ENCODE results near the gene CPED1. TPM values are rescaled to one million over a fixed set of nuclear protein-coding genes. Genes with fewer than 3 reads are reported as not detected.
A peak's percentile ranks its signal among the peaks of the same experiment; 100 is the strongest.
"Not testable (repeated sequence)": the region's sequence is repeated elsewhere in the genome, so short reads cannot be mapped to it uniquely, and the experiment has no call there.

The CPED1 gene
- polyA plus RNA-seq, 6 donors from 2014 or later, result 0.16 to 1.2 (median 0.39) TPM

- Mint-ChIP-seq H3K4me3 (no peak overlapping the region), H3K27ac (peak overlapping the region in 1 of 6 donors; percentile 36)
- no peak for ATAC-seq (ENCODE audit: low read depth in 2 of 2)
Observed at GRCh38 chr7:121048195-121048594, 59.7 kb downstream of the CPED1 start.

GRCh38 chr7:121049028-121049791, 60.7 kb downstream of the CPED1 start:
- DNase-seq (no peak), ATAC-seq (ENCODE audit: low read depth in 2 of 2) (no peak)
- Mint-ChIP-seq H3K9me3 (peaks cover 0 to 3% (median 2%) of the 10 kb centered on the region in 7 donors), H3K27ac (peak overlapping the region in 1 of 6 donors; percentile 36), H3K4me1 (no peaks in the 10 kb centered on the region), H3K27me3 (peaks cover 0 to 13% (median 4%) of the 10 kb centered on the region in 3 donors), H3K4me3 (no peak overlapping the region), H3K36me3 (no peaks in the 10 kb centered on the region)

More at GRCh38 chr7:121048195-121048594, 59.7 kb downstream of the CPED1 start:
- Mint-ChIP-seq H3K36me3 (no peaks in the 10 kb centered on the region), H3K27me3 (peaks cover 0 to 13% (median 4%) of the 10 kb centered on the region in 3 donors), H3K9me3 (peaks cover 0 to 3% (median 2%) of the 10 kb centered on the region in 7 donors), H3K4me1 (no peaks in the 10 kb centered on the region)
- no peak for DNase-seq

GRCh38 chr7:121049897-121050296, 61.4 kb downstream of the CPED1 start:
- Mint-ChIP-seq H3K4me1 (no peaks in the 10 kb centered on the region), H3K9me3 (peaks cover 0 to 3% (median 2%) of the 10 kb centered on the region in 7 donors), H3K27me3 (peaks cover 0 to 13% (median 4%) of the 10 kb centered on the region in 3 donors), H3K36me3 (no peaks in the 10 kb centered on the region), H3K4me3 (no peak overlapping the region), H3K27ac (no peak overlapping the region)
- ATAC-seq (ENCODE audit: low read depth in 2 of 2) (no peak), DNase-seq (no peak)

GRCh38 chr7:121053219-121053618, 64.7 kb downstream of the CPED1 start:
- Mint-ChIP-seq H3K4me3 (no peak overlapping the region), H3K27ac (peak overlapping the region in 1 of 6 donors; percentile 19), H3K4me1 (no peaks in the 10 kb centered on the region), H3K27me3 (peaks cover 0 to 9% (median 4%) of the 10 kb centered on the region in 3 donors), H3K36me3 (no peaks in the 10 kb centered on the region), H3K9me3 (peaks cover 0 to 3% (median 0%) of the 10 kb centered on the region in 7 donors)
- ATAC-seq (ENCODE audit: low read depth in 2 of 2), result no peak
- no peak for DNase-seq

GRCh38 chr7:121054925-121055324, 66.4 kb downstream of the CPED1 start:
- H3K36me3 Mint-ChIP-seq, result no peaks in the 10 kb centered on the region
- H3K9me3 Mint-ChIP-seq, result no peaks in the 10 kb centered on the region
- no peak for DNase-seq
- no peak overlapping the region for H3K27ac Mint-ChIP-seq
- H3K4me1 Mint-ChIP-seq, result no peaks in the 10 kb centered on the region
- ATAC-seq (ENCODE audit: low read depth in 2 of 2), result no peak
- H3K4me3 Mint-ChIP-seq, result no peak overlapping the region
- peaks cover 0 to 5% (median 4%) of the 10 kb centered on the region in 3 donors for H3K27me3 Mint-ChIP-seq

GRCh38 chr7:121057878-121058277, 69.4 kb downstream of the CPED1 start:
- no peak for ATAC-seq (ENCODE audit: low read depth in 2 of 2)
- no peaks in the 10 kb centered on the region for H3K36me3 Mint-ChIP-seq
- DNase-seq, result no peak
- no peak overlapping the region for H3K27ac Mint-ChIP-seq
- no peaks in the 10 kb centered on the region for H3K27me3 Mint-ChIP-seq
- no peak overlapping the region for H3K4me3 Mint-ChIP-seq
- no peaks in the 10 kb centered on the region for H3K4me1 Mint-ChIP-seq
- H3K9me3 Mint-ChIP-seq, result no peaks in the 10 kb centered on the region

- no peaks in the 10 kb centered on the region for H3K27me3 Mint-ChIP-seq
Observed at GRCh38 chr7:121058975-121059374, 70.5 kb downstream of the CPED1 start.

GRCh38 chr7:121059979-121060509, 71.5 kb downstream of the CPED1 start:
- not testable (repeated sequence) for H3K27me3 Mint-ChIP-seq, H3K4me3 Mint-ChIP-seq

More at GRCh38 chr7:121058975-121059374, 70.5 kb downstream of the CPED1 start:
- Mint-ChIP-seq H3K9me3 (no peaks in the 10 kb centered on the region), H3K4me1 (no peaks in the 10 kb centered on the region), H3K36me3 (no peaks in the 10 kb centered on the region), H3K4me3 (no peak overlapping the region), H3K27ac (no peak overlapping the region)
- ATAC-seq (ENCODE audit: low read depth in 2 of 2) (no peak), DNase-seq (no peak)

GRCh38 chr7:121061677-121062582, 73.4 kb downstream of the CPED1 start:
- no peaks in the 10 kb centered on the region for H3K27me3 Mint-ChIP-seq
- no peak for DNase-seq
- no peak overlapping the region for H3K27ac Mint-ChIP-seq
- H3K4me1 Mint-ChIP-seq, result no peaks in the 10 kb centered on the region
- no peaks in the 10 kb centered on the region for H3K9me3 Mint-ChIP-seq
- H3K4me3 Mint-ChIP-seq, result no peak overlapping the region
- ATAC-seq (ENCODE audit: low read depth in 2 of 2), result no peak
- H3K36me3 Mint-ChIP-seq, result no peaks in the 10 kb centered on the region

More at GRCh38 chr7:121059979-121060509, 71.5 kb downstream of the CPED1 start:
- not testable (repeated sequence) for H3K4me1 Mint-ChIP-seq; H3K36me3 Mint-ChIP-seq; ATAC-seq (ENCODE audit: low read depth in 2 of 2); DNase-seq; H3K9me3 Mint-ChIP-seq; H3K27ac Mint-ChIP-seq

GRCh38 chr7:121062671-121063279, 74.3 kb downstream of the CPED1 start:
- Mint-ChIP-seq H3K4me3 (no peak overlapping the region), H3K27ac (no peak overlapping the region), H3K36me3 (no peaks in the 10 kb centered on the region), H3K27me3 (no peaks in the 10 kb centered on the region), H3K9me3 (peaks cover 0 to under 1% (median 0%) of the 10 kb centered on the region in 7 donors), H3K4me1 (no peaks in the 10 kb centered on the region)
- no peak for DNase-seq
- no peak for ATAC-seq (ENCODE audit: low read depth in 2 of 2)

- ATAC-seq (ENCODE audit: low read depth in 2 of 2); H3K4me3 Mint-ChIP-seq; H3K27me3 Mint-ChIP-seq; H3K9me3 Mint-ChIP-seq; H3K36me3 Mint-ChIP-seq; H3K4me1 Mint-ChIP-seq; DNase-seq; H3K27ac Mint-ChIP-seq: not testable (repeated sequence)
Observed at GRCh38 chr7:121067717-121068116, 79.2 kb downstream of the CPED1 start.

GRCh38 chr7:121069346-121070100, 81.0 kb downstream of the CPED1 start:
- peaks cover 0 to 5% of the 10 kb centered on the region in 2 donors for H3K36me3 Mint-ChIP-seq
- H3K9me3 Mint-ChIP-seq, result peaks cover 0 to 4% (median 0%) of the 10 kb centered on the region in 7 donors
- H3K4me1 Mint-ChIP-seq, result no peaks in the 10 kb centered on the region
- H3K4me3 Mint-ChIP-seq, result no peak overlapping the region
- no peak overlapping the region for H3K27ac Mint-ChIP-seq
- H3K27me3 Mint-ChIP-seq, result no peaks in the 10 kb centered on the region
- DNase-seq, result no peak
- no peak for ATAC-seq (ENCODE audit: low read depth in 2 of 2)
